ENCODE data around the gene ARL9. TPM values are rescaled to one million over a fixed set of nuclear protein-coding genes. Genes with fewer than 3 reads are reported as not detected.
A peak's percentile ranks its signal among the peaks of the same experiment; 100 is the strongest.

Gene ARL9
- total RNA-seq, 1 experiment from 2014 or later: not detected

- Histone ChIP-seq H4K5ac (ENCODE audit: insufficient read length, low read depth, low read length) (no peak within 1 kb of the TSS), H3K79me2 (ENCODE audit: insufficient read depth, low read length) (peaks cover 10% of the 10 kb centered on the region; the same call in 1 of the 2 replicates), H2BK12ac (ENCODE audit: insufficient read length, low read depth, low read length) (no peak within 1 kb of the TSS), H4K20me1 (ENCODE audit: control insufficient read depth, insufficient read depth, insufficient read length) (no peaks in the 10 kb centered on the region), H2AFZ (ENCODE audit: low read length) (peak within 1 kb of the TSS; percentile 3), H3K9me3 (ENCODE audit: control insufficient read depth, low read depth, low read length) (no peaks in the 10 kb centered on the region), H4K91ac (ENCODE audit: insufficient read length, low read depth, low read length) (no peak within 1 kb of the TSS), H3K23me2 (ENCODE audit: insufficient read length, low read depth, low read length, poor library complexity, severe bottlenecking) (peaks cover 9% of the 10 kb centered on the region), H3K27ac (ENCODE audit: insufficient read length, low read depth, low read length) (peak within 1 kb of the TSS; percentile 1), H3K4me1 (ENCODE audit: insufficient read depth, low read length) (no peaks in the 10 kb centered on the region), H3K79me1 (ENCODE audit: insufficient read depth, low read depth, low read length, poor library complexity, severe bottlenecking) (peaks cover 2% of the 10 kb centered on the region), H3K4ac (ENCODE audit: low read depth, low read length) (no peak within 1 kb of the TSS), H2BK5ac (ENCODE audit: insufficient read length, low read length) (no peak within 1 kb of the TSS), H2BK15ac (ENCODE audit: low read depth, low read length) (no peak within 1 kb of the TSS), H4K8ac (replicated peaks; ENCODE audit: insufficient read length, low read depth, low read length) (peak within 1 kb of the TSS; percentile 4), H2AK5ac (ENCODE audit: insufficient read length, low read length) (no peak within 1 kb of the TSS), H3K27me3 (ENCODE audit: insufficient read depth, low read length) (no peaks in the 10 kb centered on the region), H3K18ac (ENCODE audit: insufficient read length, low read depth, low read length) (peak within 1 kb of the TSS; percentile 94), H3K4me2 (ENCODE audit: insufficient read depth, insufficient read length, low read length) (peak within 1 kb of the TSS; percentile 89), H2BK120ac (ENCODE audit: low read depth, low read length, poor library complexity, severe bottlenecking) (no peak within 1 kb of the TSS), H3T11ph (ENCODE audit: low read length) (no peak within 1 kb of the TSS), H3K56ac (ENCODE audit: insufficient read length, low read depth, low read length) (no peak within 1 kb of the TSS), H3K9ac (ENCODE audit: extremely low read depth, insufficient read length, low read length) (peak within 1 kb of the TSS; percentile 95), H3K14ac (ENCODE audit: insufficient read depth, low read length) (peak within 1 kb of the TSS; percentile 91), H3K23ac (ENCODE audit: insufficient read length, low read depth, low read length) (no peak within 1 kb of the TSS), H2BK20ac (ENCODE audit: low read depth, low read length, poor library complexity, severe bottlenecking) (no peak within 1 kb of the TSS)
- WGBS (ENCODE audit: extremely low coverage, insufficient read length, low lambda C conversion rate): no CpG with 5 or more reads among the region's 62 CpGs
- Mint-ChIP-seq H3K27ac (peak within 1 kb of the TSS; percentile 97 to 100 (median 98)), H3K4me3 (peak within 1 kb of the TSS; percentile 95 to 97), H3K36me3 (ENCODE audit: insufficient read depth in 1 of 3, low read depth in 3 of 3) (peaks cover 14 to 39% (median 25%) of the 10 kb centered on the region in 3 experiments), H3K27me3 (ENCODE audit: low read depth) (peaks cover 2% of the 10 kb centered on the region; the same call in 1 of the 2 replicates), H3K9me3 (peaks cover 0 to 4% of the 10 kb centered on the region in 2 experiments; a peak in 1 of 5 replicates), H3K4me1 (peaks cover 28 to 35% of the 10 kb centered on the region in 2 experiments)
- peak; percentile 88 for DNase-seq
- TF ChIP-seq, protein P1, sequence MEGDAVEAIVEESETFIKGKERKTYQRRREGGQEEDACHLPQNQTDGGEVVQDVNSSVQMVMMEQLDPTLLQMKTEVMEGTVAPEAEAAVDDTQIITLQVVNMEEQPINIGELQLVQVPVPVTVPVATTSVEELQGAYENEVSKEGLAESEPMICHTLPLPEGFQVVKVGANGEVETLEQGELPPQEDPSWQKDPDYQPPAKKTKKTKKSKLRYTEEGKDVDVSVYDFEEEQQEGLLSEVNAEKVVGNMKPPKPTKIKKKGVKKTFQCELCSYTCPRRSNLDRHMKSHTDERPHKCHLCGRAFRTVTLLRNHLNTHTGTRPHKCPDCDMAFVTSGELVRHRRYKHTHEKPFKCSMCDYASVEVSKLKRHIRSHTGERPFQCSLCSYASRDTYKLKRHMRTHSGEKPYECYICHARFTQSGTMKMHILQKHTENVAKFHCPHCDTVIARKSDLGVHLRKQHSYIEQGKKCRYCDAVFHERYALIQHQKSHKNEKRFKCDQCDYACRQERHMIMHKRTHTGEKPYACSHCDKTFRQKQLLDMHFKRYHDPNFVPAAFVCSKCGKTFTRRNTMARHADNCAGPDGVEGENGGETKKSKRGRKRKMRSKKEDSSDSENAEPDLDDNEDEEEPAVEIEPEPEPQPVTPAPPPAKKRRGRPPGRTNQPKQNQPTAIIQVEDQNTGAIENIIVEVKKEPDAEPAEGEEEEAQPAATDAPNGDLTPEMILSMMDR (conservative IDR thresholded peaks at IDR 0.05): no peak
Observed at GRCh38 chr4:56467284-56468096, 38.1 kb upstream of the ARL9 start, which contains the start of gene SRP72. TSS of gene SRP72 (plus strand) at chr4:56467617. CDS start at chr4:56467636, 19 bp downstream.

Data from H9 (cell line).